ENCODE results near the gene UNC119.

The UNC119 gene

DNA sequence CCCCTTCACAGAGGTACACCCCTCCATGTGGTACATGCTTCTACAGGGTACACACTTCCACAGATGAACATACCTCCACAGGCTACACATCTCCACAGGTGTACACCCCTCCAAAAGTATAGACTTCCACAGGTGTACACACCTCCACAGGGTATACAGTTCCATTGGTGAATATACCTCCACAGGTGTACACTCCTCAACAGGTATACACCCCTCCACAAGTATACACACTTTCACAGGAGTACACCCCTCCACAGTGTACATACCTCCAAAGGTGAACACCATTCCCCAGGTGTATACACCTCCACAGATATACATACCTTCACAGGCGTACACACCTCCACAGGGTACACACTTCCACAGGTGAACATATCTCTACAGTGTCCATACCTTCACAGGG, 36.9 kb downstream of the UNC119 start:
- no peak overlapping the region for H3K4me3 ChIP-seq (ENCODE audit: control insufficient read depth, low read depth, low read length)
- no peak for DNase-seq (ENCODE audit: low read depth)
- no peak for TF ChIP-seq CTCF (conservative IDR thresholded peaks at IDR 0.05; ENCODE audit: control insufficient read depth, insufficient read depth, low read depth, low read length)

- H3K4me3 ChIP-seq (ENCODE audit: control insufficient read depth, low read depth, low read length), result no peak overlapping the region
- no peak for DNase-seq (ENCODE audit: low read depth)
- TF ChIP-seq CTCF (conservative IDR thresholded peaks at IDR 0.05; ENCODE audit: control insufficient read depth, insufficient read depth, low read depth, low read length), result no peak
These were observed 37.8 kb downstream of the UNC119 start for GRCh38 chr17:28514561-28515002.

GRCh38 chr17:28513476-28513875, 38.9 kb downstream of the UNC119 start:
- no peak for TF ChIP-seq CTCF (conservative IDR thresholded peaks at IDR 0.05; ENCODE audit: control insufficient read depth, insufficient read depth, low read depth, low read length)
- DNase-seq (ENCODE audit: low read depth), result no peak
- H3K4me3 ChIP-seq (ENCODE audit: control insufficient read depth, low read depth, low read length), result no peak overlapping the region

- no peak for TF ChIP-seq CTCF (conservative IDR thresholded peaks at IDR 0.05; ENCODE audit: control insufficient read depth, insufficient read depth, low read depth, low read length)
- DNase-seq (ENCODE audit: low read depth), result no peak
- H3K4me3 ChIP-seq (ENCODE audit: control insufficient read depth, low read depth, low read length), result no peak overlapping the region
These were observed 40.5 kb downstream of the UNC119 start for GRCh38 chr17:28511858-28512461.

DNA sequence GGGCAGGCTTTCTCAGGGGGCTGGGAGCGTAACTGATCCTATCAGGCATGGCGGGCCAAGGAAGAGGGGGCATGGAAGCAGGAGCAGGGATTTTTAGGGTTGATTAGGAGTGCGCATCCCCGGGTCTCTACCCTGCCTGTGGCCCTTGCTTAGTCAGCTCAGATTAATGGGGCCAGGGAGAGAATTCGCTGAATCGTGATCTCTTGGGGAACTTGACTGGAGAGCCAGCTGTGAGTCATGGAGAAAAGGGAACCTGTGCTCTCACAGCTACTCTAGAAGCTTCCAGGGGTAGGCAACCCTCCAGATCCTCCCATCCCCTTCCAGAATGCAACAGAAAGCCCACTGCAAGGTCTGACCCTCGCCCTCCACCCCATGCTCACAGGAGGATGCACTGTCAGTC, 42.6 kb downstream of the UNC119 start:
- no peak for TF ChIP-seq CTCF (conservative IDR thresholded peaks at IDR 0.05; ENCODE audit: control insufficient read depth, insufficient read depth, low read depth, low read length)

GRCh38 chr17:28508211-28508724, 44.2 kb downstream of the UNC119 start:
- DNase-seq (ENCODE audit: low read depth), result no peak
- no peak overlapping the region for H3K4me3 ChIP-seq (ENCODE audit: control insufficient read depth, low read depth, low read length)
- no peak for TF ChIP-seq CTCF (conservative IDR thresholded peaks at IDR 0.05; ENCODE audit: control insufficient read depth, insufficient read depth, low read depth, low read length)

More for the DNA sequence above, 42.6 kb downstream of the UNC119 start:
- H3K4me3 ChIP-seq (ENCODE audit: control insufficient read depth, low read depth, low read length), result no peak overlapping the region
- DNase-seq (ENCODE audit: low read depth), result no peak
